ENCODE results near the gene HIPK4. TPM values are rescaled to one million over a fixed set of nuclear protein-coding genes. Genes with fewer than 3 reads are reported as not detected.
A peak's percentile ranks its signal among the peaks of the same experiment; 100 is the strongest.
"Not testable (repeated sequence)": the region's sequence is repeated elsewhere in the genome, so short reads cannot be mapped to it uniquely, and the experiment has no call there.

The HIPK4 gene
- total and polyA plus RNA-seq, 9 of the 15 experiments (the other 6 are each of a cell fraction or from before 2014, with no cell fraction given) = 0.06 to 0.09 TPM; not detected in 7

DNA sequence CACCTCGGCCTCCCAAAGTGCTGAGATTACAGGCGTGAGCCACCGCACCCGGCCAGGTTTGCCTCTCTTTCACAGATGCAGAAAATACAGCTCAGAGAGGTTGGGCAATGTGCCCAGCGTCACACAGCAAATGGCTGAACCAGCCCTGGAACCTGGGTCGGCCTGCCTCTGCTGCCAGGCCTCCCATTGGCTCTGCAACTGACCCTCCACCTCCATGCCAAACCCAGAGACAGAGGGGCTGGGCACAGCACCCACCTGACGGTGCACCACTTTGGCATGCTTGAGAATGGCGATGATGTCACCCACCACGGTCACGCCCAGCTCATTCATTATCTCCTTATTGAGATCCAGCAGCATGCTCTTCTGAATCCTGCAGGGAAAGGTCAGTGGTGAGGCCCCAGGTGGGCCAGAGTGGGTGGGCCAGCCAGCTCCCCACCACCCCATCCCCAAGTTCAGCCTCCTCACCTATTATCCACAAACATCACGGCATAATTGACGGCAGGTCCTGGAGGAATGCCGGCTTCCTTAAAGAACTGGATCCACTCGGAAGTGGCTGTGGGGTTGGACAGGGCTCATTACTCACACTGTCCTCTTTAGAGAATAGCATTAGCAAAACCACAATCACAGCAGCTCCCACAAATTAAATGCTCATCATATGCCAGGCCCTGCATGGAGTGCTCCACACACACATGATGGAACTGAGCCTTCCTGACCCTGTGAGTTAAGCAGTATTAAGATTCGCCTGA is 54.0 kb downstream of the HIPK4 start (continued):
- TF ChIP-seq, protein P1, sequence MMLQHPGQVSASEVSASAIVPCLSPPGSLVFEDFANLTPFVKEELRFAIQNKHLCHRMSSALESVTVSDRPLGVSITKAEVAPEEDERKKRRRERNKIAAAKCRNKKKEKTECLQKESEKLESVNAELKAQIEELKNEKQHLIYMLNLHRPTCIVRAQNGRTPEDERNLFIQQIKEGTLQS (IDR thresholded peaks at IDR 0.05) = peak; percentile 53; the same call in 1 of the 2 replicates
- TF ChIP-seq, protein P1 (CRISPR knock-in tag; conservative IDR thresholded peaks at IDR 0.05) = no peak
- no peak for TF ChIP-seq POLR2AphosphoS5 (IDR thresholded peaks at IDR 0.05; ENCODE audit: control insufficient read depth, insufficient read depth, low read depth, low read length)
- peak; percentile 53 for TF ChIP-seq ZFP36 (IDR thresholded peaks at IDR 0.05; ENCODE audit: low read depth, low read length, partially characterized antibody)
- TF ChIP-seq ZNF121 (CRISPR knock-in tag; conservative IDR thresholded peaks at IDR 0.05) = no peak

DNA sequence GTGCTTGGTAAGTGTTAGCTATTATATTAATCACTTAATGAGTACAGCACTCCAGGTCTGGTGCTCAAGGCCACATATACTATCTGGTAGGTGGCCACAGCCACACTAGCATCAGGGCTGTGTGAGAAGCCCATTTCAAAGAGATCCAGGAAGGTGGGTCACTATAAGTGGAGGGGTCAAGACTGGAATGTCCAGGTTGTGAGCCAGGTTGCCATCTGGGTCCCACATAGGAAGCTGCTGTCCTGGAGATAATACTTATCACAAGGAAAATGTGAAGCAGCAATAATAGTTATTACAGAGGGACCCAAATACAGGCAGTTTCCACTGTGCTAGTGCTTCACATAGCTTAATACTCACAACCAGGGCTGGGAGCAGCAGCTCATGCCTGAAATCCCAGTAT is 54.9 kb downstream of the HIPK4 start:
- Histone ChIP-seq H3K9me1 (ENCODE audit: control insufficient read depth, insufficient read depth, low read length) (peaks cover 3% of the 10 kb centered on the region), H4K20me1 (replicated peaks; ENCODE audit: control insufficient read depth, insufficient read depth, low read length) (no peaks in the 10 kb centered on the region; the same call in 1 of the 2 replicates), H3K4me3 (no peak overlapping the region), H3K9me3 (replicated peaks; ENCODE audit: control insufficient read depth, insufficient read depth, low read depth, low read length) (no peaks in the 10 kb centered on the region), H3K27me3 (ENCODE audit: control insufficient read depth in 2 of 2, insufficient read depth in 2 of 2, low read length in 2 of 2) (no peaks in the 10 kb centered on the region), H3K79me2 (ENCODE audit: control insufficient read depth, insufficient read depth, low read length) (peaks cover 12% of the 10 kb centered on the region), H2AFZ (ENCODE audit: low read depth, low read length) (no peak overlapping the region), H3K4me2 (ENCODE audit: insufficient read depth, low read length) (no peak overlapping the region), H3K36me3 (ENCODE audit: control insufficient read depth, insufficient read depth, low read length) (peaks cover 71% of the 10 kb centered on the region), H3K9ac (ENCODE audit: insufficient read depth in 1 of 2, low read depth in 2 of 2, low read length in 2 of 2) (no peak overlapping the region), H3K4me1 (replicated peaks in 1 of 2; ENCODE audit: control insufficient read depth in 2 of 2, insufficient read depth in 2 of 2, low read length in 2 of 2) (peaks cover 0 to 9% of the 10 kb centered on the region in 2 experiments; a peak in 2 of 5 replicates), H3K27ac (ENCODE audit: extremely low read depth, low read depth, low read length) (no peak overlapping the region)
- POLR2A ChIA-PET = interaction anchor here (0.6 to 1.9 kb wide), 3 partner anchors 13 to 189 kb away, joined by 3 to 5 read pairs (median 3); partner anchors contain the start of genes C19orf47 and PLD3
- BruUV-seq (replicated peaks) = no TSS peak
- no peak for FAIRE-seq
- in situ Hi-C loops (cut with MboI) (no loop called here), intact Hi-C loops (cut with micrococcal nuclease) (no loop called here)
- TF ChIP-seq TEAD4 (IDR thresholded peaks at IDR 0.05; ENCODE audit: low read length) = peak; percentile 29; the same call in 1 of the 2 replicates
- no peak for TF ChIP-seq TEAD4 (CRISPR knock-in tag; IDR thresholded peaks at IDR 0.05; ENCODE audit: borderline replicate concordance)
- TF ChIP-seq, protein P2, sequence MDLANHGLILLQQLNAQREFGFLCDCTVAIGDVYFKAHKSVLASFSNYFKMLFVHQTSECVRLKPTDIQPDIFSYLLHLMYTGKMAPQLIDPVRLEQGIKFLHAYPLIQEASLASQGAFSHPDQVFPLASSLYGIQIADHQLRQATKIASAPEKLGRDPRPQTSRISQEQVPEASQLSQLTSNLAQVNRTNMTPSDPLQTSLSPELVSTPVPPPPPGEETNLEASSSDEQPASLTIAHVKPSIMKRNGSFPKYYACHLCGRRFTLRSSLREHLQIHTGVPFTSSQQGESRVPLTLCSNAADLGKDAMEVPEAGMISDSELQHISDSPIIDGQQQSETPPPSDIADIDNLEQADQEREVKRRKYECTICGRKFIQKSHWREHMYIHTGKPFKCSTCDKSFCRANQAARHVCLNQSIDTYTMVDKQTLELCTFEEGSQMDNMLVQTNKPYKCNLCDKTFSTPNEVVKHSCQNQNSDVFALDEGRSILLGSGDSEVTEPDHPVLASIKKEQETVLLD (IDR thresholded peaks at IDR 0.05) = no peak
- ATAC-seq = no peak
- CTCF ChIA-PET (ENCODE audit: low intra/inter-chr PET ratio) = no interaction called here
- DNase-seq (ENCODE audit: extremely low read depth in 1 of 4, low spot score in 3 of 4) = no peak

DNA sequence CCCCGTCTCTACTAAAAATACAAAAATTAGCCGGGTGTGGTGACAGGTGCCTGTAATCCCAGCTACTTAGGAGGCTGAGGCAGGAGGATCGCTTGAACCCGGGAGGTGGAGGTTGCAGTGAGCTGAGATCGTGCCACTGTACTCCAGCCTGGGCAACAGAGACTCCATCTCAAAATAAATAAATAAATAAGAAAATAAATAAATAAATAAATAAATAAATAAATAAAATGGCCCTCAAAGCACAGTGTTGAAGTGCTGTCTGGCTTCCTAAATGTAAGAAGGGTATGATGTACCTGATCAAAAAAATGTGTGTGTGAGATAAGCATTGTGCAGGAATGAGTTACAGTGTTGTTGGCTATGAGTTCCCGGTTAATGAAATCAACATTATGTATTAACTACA is 56.9 kb downstream of the HIPK4 start:
- DNase-seq (ENCODE audit: extremely low read depth in 1 of 4, low spot score in 3 of 4); intact Hi-C loops (cut with micrococcal nuclease); H2AFZ ChIP-seq (ENCODE audit: low read depth, low read length); CTCF ChIA-PET (ENCODE audit: low intra/inter-chr PET ratio); H3K27me3 ChIP-seq (ENCODE audit: control insufficient read depth in 2 of 2, insufficient read depth in 2 of 2, low read length in 2 of 2); H3K9me1 ChIP-seq (ENCODE audit: control insufficient read depth, insufficient read depth, low read length); H3K4me3 ChIP-seq; H3K9me3 ChIP-seq (replicated peaks; ENCODE audit: control insufficient read depth, insufficient read depth, low read depth, low read length); H3K9ac ChIP-seq (ENCODE audit: insufficient read depth in 1 of 2, low read depth in 2 of 2, low read length in 2 of 2); BruUV-seq (replicated peaks); H4K20me1 ChIP-seq (replicated peaks; ENCODE audit: control insufficient read depth, insufficient read depth, low read length); H3K4me1 ChIP-seq (replicated peaks in 1 of 2; ENCODE audit: control insufficient read depth in 2 of 2, insufficient read depth in 2 of 2, low read length in 2 of 2); H3K79me2 ChIP-seq (ENCODE audit: control insufficient read depth, insufficient read depth, low read length); H3K4me2 ChIP-seq (ENCODE audit: insufficient read depth, low read length); H3K27ac ChIP-seq (ENCODE audit: extremely low read depth, low read depth, low read length); ATAC-seq; FAIRE-seq; in situ Hi-C loops (cut with MboI): not testable (repeated sequence)
- POLR2A ChIA-PET = interaction anchor here (0.6 kb wide), 1 partner anchor 32 kb away, joined by 3 read pairs; no protein-coding TSS in a partner anchor
- WGBS (ENCODE audit: insufficient coverage, low coverage, missing lambda C conversion rate) = 93% methylated on average over 6 of the region's 6 CpGs
- H3K36me3 ChIP-seq (ENCODE audit: control insufficient read depth, insufficient read depth, low read length) = peaks cover 77% of the 10 kb centered on the region

All from K562 (cell line).